Measurements from ENCODE around the gene GAB2. TPM values are rescaled to one million over a fixed set of nuclear protein-coding genes. Genes with fewer than 3 reads are reported as not detected.
"Not testable (repeated sequence)": the region's sequence is repeated elsewhere in the genome, so short reads cannot be mapped to it uniquely, and the experiment has no call there.

The GAB2 gene
- polyA plus RNA-seq, 3 donors from 2014 or later = 1.0 TPM; not detected in 1

DNA sequence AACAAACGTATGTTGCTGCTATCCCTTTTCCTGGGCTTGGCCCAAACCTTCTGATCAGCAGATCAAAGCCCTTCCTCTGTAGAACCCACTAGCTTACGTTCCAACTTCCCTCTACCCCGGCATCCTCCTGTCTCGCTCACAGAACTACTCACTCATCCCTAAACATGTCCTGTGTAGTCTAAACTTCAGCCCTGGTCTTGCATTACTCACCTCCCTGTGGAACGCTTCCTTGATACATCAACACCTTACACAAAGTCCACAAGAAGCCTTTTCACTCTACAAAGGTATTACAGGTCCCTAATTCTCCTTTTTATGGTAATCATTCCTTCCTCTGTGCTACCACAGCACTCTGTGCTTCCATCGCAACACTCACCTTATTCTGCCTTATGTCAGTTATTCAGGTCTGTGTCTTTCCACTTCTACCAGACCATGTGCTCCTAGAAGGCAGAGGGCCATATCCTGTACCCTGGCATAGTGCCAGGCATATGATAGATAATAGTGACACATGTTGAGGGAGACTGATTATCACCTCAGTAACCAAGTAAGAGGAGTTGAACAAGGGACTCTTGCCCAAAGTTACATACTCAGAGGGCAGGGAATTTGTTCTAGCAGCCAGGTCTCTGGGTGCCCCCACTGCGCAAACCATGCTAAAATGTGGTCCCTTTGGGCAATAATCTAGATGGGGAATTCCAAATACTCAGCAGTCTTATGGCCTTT, 187.3 kb downstream of the GAB2 start:
- peaks cover 0 to 3% (median 1%) of the 10 kb centered on the region in 3 donors for H3K27me3 Mint-ChIP-seq (ENCODE audit: low read depth in 3 of 3)
- no peak for DNase-seq
- no peaks in the 10 kb centered on the region for H3K4me1 Mint-ChIP-seq
- H3K9me3 Mint-ChIP-seq = no peaks in the 10 kb centered on the region
- H3K27ac Mint-ChIP-seq = no peak overlapping the region
- peaks cover 0 to 2% (median 0%) of the 10 kb centered on the region in 3 donors for H3K36me3 Mint-ChIP-seq
- no peak overlapping the region for H3K4me3 Mint-ChIP-seq

DNA sequence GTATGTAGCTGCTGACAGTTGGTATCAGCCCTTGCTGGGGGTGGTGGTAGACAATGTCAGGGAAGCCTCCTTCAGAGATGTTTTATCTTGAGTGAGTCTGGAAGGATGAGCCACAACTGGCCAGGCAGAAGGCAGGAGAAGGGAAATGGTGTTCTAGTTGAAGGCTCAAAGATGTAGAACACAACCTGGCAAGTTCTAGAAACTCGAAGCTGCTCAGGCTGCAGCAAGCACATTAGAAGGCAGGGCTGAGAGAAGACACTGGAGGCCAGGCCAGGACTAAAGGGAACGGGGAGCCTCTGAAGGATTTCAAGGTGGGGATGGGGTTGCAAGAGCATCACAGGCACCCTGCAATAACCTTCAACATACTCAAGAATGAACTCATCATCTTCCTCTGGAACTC, 188.5 kb downstream of the GAB2 start:
- Mint-ChIP-seq H3K4me3 (no peak overlapping the region), H3K9me3 (no peaks in the 10 kb centered on the region), H3K27me3 (ENCODE audit: low read depth in 3 of 3) (peaks cover 0 to 3% (median 1%) of the 10 kb centered on the region in 3 donors), H3K27ac (no peak overlapping the region), H3K36me3 (peaks cover 0 to 6% (median 3%) of the 10 kb centered on the region in 3 donors), H3K4me1 (no peaks in the 10 kb centered on the region)
- no peak for DNase-seq

DNA sequence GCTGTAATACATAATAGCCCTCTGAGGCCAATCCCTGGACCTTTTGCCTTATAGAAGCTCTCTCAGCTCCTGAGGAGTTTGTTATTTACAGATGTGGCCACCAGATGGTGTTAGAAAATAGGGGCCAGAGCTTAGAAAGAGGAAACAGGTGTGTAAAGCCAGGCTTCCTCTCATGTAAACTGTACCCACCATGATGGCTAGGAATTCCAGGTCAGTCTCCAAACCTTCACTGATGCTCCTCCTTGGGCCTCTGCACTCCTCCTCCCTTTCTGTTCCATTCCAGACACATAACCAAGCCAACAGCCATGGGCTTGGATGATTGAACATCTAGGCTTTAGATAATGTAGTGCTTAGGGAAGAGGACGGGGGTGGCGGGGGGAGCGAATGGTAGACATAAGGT, 189.2 kb downstream of the GAB2 start:
- no peaks in the 10 kb centered on the region for H3K4me1 Mint-ChIP-seq
- H3K4me3 Mint-ChIP-seq = no peak overlapping the region
- no peak for DNase-seq
- peaks cover 0 to 6% (median 3%) of the 10 kb centered on the region in 3 donors for H3K36me3 Mint-ChIP-seq
- peaks cover 0 to 3% (median 1%) of the 10 kb centered on the region in 3 donors for H3K27me3 Mint-ChIP-seq (ENCODE audit: low read depth in 3 of 3)
- no peaks in the 10 kb centered on the region for H3K9me3 Mint-ChIP-seq
- no peak overlapping the region for H3K27ac Mint-ChIP-seq

DNA sequence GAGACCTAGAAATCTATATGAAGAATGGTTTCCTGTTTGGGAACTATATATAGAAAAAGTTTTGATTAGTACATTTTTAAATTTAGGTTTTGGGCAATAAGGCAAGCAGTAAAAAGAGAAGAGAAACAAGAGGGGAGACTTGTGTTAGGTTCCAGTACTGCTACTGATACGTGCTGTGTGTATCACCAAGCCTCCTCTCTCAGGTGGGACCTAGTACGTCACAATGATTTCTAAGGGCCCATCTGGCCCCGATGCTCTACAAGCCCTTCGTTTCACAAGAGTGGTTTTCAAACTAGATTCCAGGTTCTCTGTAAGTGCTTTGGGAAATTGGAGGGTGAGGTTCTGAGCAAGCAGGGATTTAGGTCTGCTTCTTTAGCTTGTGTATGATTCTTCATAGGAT, 189.7 kb downstream of the GAB2 start:
- H3K27me3 Mint-ChIP-seq (ENCODE audit: low read depth in 3 of 3) = peaks cover 0 to 3% (median 1%) of the 10 kb centered on the region in 3 donors
- H3K4me3 Mint-ChIP-seq = no peak overlapping the region
- H3K9me3 Mint-ChIP-seq = no peaks in the 10 kb centered on the region
- no peak overlapping the region for H3K27ac Mint-ChIP-seq
- no peaks in the 10 kb centered on the region for H3K4me1 Mint-ChIP-seq
- H3K36me3 Mint-ChIP-seq = peaks cover 0 to 6% (median 3%) of the 10 kb centered on the region in 3 donors
- no peak for DNase-seq

DNA sequence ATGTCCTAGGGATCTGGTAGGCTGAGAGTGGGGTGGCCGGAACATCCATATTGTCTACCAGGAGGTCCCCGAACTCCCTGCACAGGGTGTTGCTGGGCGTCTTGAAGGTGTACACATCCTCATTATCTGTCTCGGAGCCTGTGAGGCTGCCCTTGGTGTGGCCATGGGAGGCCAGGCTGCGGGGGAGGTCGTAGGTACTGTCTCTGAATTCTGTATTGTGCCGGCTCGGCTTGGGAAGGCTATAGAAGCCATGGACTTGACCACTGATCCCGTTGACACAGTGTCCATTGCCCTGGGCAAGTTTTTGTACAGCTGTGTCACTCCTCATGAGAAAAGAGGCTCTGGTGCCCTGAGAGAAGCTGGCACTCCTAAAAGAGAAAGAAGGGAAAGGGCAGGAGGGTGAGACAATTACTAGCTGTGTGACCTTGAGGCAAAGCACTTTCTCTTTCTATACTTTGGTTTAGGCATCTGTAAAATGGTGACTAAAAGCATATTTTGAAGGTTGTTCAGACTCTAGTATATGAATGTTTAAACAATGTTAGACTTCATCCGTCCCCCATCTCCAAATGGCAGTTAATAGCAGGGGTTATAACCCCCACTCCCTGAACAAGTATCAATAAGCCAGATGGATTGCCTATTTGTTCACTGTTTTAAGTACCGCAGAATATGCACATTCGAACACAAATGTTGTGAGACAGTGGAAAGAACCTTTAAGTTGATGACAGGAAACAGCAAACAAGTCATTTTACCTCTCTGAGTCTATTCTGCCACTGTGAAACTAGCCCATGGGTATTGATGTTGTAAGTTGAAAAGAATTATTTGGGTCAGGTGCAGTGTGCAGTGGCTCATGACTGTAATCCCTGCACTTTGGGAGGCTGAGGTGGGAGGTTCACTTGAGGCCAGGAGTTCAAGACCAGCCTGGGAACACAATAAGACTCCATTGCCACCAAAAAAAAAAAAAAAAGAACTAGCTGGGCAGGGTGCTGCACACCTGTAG, 190.6 kb downstream of the GAB2 start:
- H3K27me3 Mint-ChIP-seq (ENCODE audit: low read depth in 3 of 3) = peaks cover 0 to 3% (median 1%) of the 10 kb centered on the region in 3 donors
- H3K36me3 Mint-ChIP-seq = peaks cover 0 to 6% (median 3%) of the 10 kb centered on the region in 3 donors
- H3K4me3 Mint-ChIP-seq = no peak overlapping the region
- no peak for DNase-seq
- H3K9me3 Mint-ChIP-seq = no peaks in the 10 kb centered on the region
- H3K27ac Mint-ChIP-seq = no peak overlapping the region
- no peaks in the 10 kb centered on the region for H3K4me1 Mint-ChIP-seq

DNA sequence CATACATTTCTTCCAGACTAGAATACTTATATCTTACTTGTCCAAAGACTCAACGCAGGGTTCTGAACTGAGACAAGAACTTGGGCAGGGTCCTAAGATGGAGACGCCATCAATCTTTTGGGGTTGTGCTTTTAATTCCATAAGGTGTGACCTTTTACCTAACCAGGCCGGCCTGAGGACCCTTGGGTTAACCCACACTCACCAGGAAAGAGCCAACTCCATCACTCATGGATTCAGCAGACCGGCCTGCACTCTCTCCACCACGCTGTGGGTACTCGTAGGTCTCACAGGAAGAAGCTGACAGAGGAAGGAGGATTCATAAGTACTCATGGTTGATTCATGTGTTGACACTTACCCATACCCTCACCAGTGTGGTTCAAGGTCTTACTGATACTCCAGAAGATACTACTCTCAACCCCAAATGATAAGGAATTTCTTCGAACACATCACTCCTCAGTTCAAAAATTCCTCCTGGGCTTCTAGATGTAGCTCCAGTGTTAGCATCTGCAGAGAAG, 192.7 kb downstream of the GAB2 start:
- Mint-ChIP-seq H3K4me1 (no peaks in the 10 kb centered on the region), H3K36me3 (peaks cover 0 to 11% (median 10%) of the 10 kb centered on the region in 3 donors), H3K9me3 (no peaks in the 10 kb centered on the region), H3K27me3 (ENCODE audit: low read depth in 3 of 3) (no peaks in the 10 kb centered on the region), H3K4me3 (no peak overlapping the region), H3K27ac (no peak overlapping the region)
- DNase-seq = no peak

DNA sequence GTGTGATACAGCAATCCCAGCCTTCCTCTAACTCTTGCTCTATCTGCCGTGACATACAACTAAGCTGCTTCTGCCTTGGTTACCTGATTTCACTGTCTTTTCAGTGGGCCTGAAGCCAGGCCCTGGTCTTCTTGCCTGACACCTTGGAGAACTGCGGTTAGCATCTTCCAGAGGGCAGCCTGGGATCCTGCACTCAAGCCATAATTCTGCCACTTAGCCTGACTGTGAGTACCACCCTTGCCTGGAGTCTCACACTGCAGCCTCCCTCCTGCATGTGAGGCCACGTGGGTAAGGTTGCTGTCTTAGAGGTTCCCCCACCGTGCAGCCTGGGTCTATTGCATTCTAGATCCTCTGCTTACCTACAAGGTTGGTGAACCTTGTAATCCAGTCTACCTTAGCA, 193.1 kb downstream of the GAB2 start:
- Mint-ChIP-seq H3K27me3 (ENCODE audit: low read depth in 3 of 3) (no peaks in the 10 kb centered on the region), H3K4me3 (no peak overlapping the region), H3K9me3 (no peaks in the 10 kb centered on the region), H3K36me3 (peaks cover 0 to 11% (median 10%) of the 10 kb centered on the region in 3 donors), H3K4me1 (no peaks in the 10 kb centered on the region), H3K27ac (no peak overlapping the region)
- DNase-seq = no peak

DNA sequence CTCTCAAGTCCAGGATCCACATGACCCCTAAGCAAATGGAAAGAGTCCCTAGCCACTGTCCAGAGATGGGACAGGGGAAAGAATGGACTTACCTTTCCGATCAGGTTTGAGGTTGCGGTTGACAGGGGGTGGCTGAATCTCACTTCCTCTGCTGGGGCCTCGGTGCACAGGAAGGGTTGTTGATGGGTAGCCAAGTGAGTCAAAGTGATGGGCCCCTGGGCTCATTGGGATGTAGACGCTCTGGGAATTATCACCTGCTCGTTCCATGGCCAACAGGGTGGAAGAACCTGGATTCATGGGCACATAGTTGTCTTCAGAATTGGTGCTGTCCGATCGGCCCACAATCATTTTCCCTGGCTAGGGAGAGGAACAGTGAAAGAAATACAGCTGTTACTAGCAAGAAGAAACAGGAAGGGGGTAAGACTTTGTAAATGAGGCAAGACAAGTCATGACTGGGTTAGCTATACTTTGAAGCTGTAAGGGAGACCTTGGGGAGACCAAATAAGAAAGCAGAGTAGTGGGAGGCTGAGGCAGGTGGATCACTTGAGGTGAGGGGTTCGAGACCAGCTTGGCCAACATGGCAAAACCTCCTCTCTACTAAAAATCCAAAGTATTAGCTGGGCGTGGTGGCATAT, 194.2 kb downstream of the GAB2 start:
- H3K27me3 Mint-ChIP-seq (ENCODE audit: low read depth in 3 of 3) = no peaks in the 10 kb centered on the region
- H3K9me3 Mint-ChIP-seq = no peaks in the 10 kb centered on the region
- H3K4me1 Mint-ChIP-seq = no peaks in the 10 kb centered on the region
- H3K36me3 Mint-ChIP-seq = peaks cover 0 to 11% (median 10%) of the 10 kb centered on the region in 3 donors
- H3K4me3 Mint-ChIP-seq = no peak overlapping the region
- DNase-seq = no peak
- H3K27ac Mint-ChIP-seq = no peak overlapping the region

DNA sequence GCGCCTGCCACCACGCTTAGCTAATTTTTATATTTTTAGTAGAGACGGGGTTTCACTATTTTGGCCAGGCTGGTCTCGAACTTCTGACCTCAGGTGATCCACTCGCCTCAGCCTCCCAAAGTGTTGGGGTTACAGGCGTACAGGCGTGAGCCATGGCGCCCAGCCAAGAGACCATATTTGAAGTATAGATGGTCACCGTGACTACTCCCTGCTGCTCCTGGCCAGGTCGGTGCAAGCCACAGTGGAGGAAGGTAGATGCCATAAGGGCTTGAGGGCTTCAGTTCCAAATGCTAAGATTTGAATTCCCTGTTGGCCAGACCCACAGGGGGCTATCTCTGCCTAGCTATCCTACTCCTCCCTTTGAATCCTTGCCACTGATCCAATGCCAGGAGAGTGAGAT, 194.9 kb downstream of the GAB2 start:
- not testable (repeated sequence) for DNase-seq; H3K27ac Mint-ChIP-seq; H3K4me1 Mint-ChIP-seq; H3K4me3 Mint-ChIP-seq; H3K9me3 Mint-ChIP-seq; H3K27me3 Mint-ChIP-seq (ENCODE audit: low read depth in 3 of 3)
- peaks cover 0 to 11% (median 10%) of the 10 kb centered on the region in 3 donors for H3K36me3 Mint-ChIP-seq

DNA sequence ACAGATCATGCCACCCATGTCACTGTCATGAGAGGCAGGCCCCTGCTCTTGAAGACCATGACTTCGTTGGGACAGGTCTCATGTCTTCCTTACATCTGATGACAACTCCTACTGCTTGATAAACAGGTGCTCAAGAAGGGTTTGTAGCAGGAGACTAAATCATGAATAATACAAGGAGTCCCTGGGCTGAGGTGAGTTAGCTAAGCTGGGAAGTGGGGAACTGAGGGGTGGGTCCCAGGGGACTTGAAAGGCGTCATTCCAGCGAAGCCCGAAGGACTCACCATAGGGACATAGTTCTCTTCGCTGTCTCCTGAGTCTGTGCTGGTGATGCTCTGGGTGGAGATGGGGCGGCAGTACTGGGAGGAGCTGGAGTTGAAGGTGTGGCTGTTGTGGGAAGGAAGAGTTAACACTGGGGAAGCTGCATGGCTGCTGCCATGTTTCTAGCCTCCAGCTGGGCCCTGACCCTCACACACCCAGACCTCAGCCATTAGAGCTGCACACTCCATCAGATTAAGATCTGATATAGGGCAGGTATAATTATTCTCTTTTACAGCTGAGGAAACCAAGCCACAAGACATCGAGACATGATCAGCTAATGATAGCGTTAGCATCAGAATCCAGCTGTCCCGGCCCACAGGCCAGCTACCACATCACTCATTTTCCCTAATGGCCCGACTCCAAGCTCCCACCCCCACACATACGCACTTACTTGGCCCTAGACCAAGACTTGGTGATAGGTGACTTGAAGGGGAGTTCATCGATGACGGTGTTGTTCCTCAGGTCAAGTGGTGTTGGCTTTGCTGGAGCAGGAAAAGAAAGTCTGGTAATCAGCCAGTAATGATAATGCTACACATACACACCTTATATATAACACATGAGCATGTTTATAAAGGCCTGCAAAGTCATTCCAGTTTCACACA, 196.0 kb downstream of the GAB2 start:
- Mint-ChIP-seq H3K9me3 (no peaks in the 10 kb centered on the region), H3K27me3 (ENCODE audit: low read depth in 3 of 3) (no peaks in the 10 kb centered on the region), H3K27ac (no peak overlapping the region), H3K4me1 (no peaks in the 10 kb centered on the region), H3K4me3 (no peak overlapping the region), H3K36me3 (peaks cover 5 to 17% (median 15%) of the 10 kb centered on the region in 3 donors)
- DNase-seq = no peak

DNA sequence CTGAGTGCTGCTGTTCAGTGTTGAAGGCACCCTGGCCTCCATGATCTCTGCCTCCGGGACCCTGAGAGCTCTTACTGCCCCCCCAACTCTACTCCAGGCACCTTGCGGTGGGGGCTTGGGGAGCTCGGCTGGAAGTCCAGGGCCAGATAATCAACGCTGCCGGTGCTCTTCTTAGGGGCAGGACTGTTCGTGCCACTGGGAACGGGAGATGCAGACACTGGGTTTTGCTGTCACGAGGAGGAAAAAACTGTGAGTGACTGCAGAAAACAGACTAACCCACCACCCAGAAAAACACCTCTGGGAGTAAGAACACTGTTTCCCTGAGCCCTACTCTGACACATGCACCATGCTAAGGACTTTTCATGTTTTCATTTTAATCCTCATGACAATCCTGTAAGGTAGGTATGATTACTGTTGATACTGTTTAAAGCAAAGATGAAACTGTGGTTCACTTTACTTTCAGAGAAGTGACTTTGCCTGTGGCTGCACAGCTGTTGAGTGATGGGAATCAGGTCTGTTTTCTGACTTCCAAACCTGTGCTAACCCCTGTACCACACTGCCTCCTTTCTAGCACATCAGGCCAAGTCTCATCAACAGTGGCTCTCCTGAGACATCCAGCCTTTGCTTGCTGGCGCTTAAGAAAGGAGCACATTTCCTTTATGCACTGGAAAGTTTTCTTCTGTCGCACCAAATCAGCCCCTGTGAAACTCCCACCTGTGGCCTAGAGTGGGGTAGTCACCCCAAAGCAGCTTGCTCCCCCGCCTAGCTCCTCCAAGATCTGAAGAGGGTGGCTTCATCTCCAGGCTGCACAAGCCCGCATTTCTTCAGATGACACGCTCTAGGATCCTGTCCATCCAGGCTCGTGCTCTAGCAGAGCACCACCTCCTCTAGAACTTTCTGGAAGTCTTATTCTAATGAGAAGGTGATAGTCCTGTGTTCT, 197.1 kb downstream of the GAB2 start:
- DNase-seq = no peak
- Mint-ChIP-seq H3K36me3 (peaks cover 5 to 17% (median 16%) of the 10 kb centered on the region in 3 donors), H3K4me1 (no peaks in the 10 kb centered on the region), H3K9me3 (no peaks in the 10 kb centered on the region), H3K4me3 (no peak overlapping the region), H3K27me3 (ENCODE audit: low read depth in 3 of 3) (no peaks in the 10 kb centered on the region), H3K27ac (no peak overlapping the region)

All from immature natural killer cell (primary cell).